ENCODE data around the gene IRS2.

IRS2 gene

DNA sequence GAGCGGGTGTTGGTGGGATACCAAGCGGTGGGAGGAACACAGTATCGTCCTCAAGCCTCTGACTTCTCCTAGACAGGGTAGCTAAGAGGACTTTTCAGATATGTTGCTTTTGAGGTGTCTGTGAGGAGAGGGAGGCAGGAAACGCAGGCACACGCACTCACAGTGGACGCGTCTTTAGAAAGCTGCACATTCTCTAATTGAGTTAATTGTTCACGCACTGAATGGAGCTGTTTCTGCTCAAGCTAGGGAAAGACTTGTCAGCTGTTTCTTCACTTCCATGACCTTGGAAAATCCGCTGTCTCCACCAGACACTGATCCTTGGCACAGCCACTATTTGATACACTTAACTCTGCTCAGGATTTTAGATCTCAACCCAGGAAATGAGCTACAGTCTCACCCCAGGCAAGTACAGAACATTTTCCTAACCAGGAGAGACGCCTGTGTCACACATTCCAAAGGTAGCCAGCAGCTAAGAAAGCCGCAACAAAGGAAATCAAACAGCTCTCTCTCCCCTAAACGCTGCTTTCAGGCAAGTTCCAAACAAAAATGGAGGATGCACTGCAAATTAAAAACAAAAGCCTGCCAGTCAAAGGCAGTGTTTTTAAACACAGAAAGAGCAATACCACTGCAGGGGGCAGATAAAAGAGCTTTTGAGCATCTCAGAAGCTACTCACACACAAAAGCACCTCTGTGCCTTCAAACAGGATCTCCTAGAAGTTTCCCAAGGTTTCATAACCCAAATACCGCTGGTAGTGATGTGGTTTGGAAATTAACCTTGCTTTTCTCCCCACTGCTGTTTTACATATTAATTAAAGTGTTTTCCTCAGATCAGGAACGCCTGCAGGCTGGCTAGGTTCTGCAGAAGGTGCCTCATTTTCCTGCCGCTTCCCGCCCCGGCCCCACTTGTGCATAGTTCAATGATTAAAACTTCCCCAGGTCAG is 57.3 kb downstream of the IRS2 start:
- DNase-seq, result no peak

GRCh38 chr13:109728061-109728460 is 58.3 kb downstream of the IRS2 start:
- DNase-seq, result no peak

GRCh38 chr13:109727251-109727650 is 59.1 kb downstream of the IRS2 start:
- no peak for DNase-seq

GRCh38 chr13:109725995-109726637 is 60.3 kb downstream of the IRS2 start:
- DNase-seq, result no peak

GRCh38 chr13:109725297-109725696 is 61.1 kb downstream of the IRS2 start:
- DNase-seq, result peak in 1 of 2 donors; percentile 36

- DNase-seq, result no peak
Observed at GRCh38 chr13:109724603-109725002, 61.8 kb downstream of the IRS2 start.

DNA sequence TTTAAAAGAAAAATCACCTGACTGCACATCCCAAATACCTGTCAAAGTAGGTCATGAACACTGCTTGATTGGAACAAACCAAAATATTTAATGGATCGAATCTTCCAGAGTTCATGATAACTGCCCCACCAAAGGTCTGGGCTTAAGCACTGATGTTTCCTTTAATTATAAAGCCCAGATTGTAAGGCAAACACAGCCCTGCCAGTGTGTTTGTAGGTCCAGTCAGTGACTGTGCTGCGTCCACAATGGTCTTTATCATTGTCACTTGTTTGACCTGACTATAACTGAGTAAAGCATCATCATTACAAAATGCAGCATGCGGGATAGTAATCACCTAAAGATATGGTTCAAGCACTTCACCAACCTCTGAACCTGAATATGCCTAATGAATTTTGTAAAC is 63.3 kb downstream of the IRS2 start:
- no peak for DNase-seq

DNA sequence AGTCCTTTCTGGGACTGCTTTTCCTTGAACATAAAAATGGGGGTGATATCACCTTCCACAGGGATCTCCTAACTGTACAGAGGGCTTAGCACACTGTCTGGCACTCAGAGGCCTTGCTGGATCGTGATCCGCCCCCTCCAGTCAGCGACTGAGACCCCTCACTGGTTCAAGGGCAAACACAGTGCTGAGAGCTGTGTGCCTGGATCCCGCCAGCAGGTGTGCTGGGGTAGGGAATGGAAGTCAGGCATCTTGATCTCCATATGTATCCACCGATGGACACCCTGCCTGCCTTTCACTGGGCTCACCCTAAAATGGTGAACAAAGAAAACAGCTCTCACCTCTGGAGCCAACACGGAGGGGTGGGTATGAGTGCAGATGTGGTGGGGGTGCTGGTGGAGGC is 64.3 kb downstream of the IRS2 start:
- DNase-seq, result no peak

- no peak for DNase-seq
Observed at GRCh38 chr13:109720758-109721184, 65.6 kb downstream of the IRS2 start.

DNA sequence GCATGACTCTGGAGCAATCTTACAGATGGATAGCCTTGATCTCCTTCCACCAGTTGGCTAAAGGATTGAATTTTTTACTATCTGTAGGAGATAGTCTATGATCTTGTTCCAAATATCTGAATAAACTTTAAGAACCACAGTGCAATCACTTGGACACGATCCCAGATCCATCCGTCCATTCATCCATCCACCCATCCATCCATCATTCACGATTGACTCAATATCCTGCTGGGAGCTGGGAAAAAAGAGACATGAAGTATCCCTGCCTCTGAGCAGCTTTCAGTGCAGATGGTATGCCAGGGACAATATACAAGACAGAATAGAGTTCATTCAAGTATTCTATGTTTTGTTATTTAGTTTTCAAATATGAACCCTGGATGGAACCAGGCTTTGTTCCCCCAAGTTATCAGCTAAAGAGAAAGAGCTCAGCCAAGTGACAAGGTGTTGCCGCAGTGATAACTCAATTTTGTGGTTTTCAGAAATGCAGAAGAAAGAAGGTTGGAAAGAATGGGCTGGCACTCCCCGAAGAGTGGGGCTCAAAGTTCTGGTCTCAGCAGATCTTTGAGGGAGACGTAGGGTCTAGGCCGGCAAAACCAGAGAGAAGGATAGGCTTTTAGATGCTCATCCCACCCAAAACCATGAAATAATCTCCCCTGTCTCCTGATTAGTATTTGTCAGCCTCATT is 66.3 kb downstream of the IRS2 start:
- DNase-seq, result no peak

DNA sequence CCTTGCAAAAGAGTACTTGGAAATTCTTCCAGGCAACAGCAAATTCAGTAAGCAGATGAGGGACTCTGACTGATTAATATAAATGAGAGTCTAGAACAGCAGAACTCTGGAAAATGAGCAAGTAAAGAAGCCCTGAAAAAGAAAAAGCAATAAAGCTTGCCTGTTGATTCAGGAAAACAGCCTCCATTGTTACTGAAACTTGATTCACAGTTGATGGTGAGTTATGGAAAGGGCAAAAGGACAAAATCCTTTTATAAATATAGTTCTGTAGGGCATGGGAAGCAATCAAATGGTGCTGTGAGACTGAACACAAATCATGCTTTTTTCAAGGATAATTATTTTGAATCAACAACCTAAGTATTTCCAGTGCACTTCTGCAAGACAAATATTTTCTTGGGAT is 67.7 kb downstream of the IRS2 start:
- no peak for DNase-seq

- DNase-seq, result no peak
Observed at GRCh38 chr13:109717686-109718085, 68.7 kb downstream of the IRS2 start.

DNA sequence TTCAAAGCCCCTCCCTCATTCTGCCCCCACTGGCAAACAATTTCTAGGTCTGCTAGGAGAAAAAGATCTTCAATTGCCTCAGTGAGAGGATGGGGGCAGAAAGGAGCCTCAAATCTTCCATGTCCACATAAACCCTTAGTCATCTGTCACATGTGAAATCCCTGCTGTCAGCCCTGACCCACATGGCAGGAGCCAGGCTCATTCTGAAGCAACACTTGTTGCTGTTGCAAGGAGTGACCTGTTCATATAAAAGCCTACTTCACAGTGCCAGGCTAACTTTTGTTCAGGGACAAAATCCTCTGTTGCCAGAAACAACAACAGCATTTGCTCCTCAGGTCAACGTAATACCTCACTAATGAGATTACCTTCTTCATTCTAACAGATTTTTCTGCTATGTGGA is 70.5 kb downstream of the IRS2 start:
- peak; percentile 80 to 91 for DNase-seq

- no peak for DNase-seq
Observed at GRCh38 chr13:109713681-109714080, 72.7 kb downstream of the IRS2 start.

GRCh38 chr13:109712124-109712722 is 74.2 kb downstream of the IRS2 start:
- peak; percentile 67 to 72 for DNase-seq

DNA sequence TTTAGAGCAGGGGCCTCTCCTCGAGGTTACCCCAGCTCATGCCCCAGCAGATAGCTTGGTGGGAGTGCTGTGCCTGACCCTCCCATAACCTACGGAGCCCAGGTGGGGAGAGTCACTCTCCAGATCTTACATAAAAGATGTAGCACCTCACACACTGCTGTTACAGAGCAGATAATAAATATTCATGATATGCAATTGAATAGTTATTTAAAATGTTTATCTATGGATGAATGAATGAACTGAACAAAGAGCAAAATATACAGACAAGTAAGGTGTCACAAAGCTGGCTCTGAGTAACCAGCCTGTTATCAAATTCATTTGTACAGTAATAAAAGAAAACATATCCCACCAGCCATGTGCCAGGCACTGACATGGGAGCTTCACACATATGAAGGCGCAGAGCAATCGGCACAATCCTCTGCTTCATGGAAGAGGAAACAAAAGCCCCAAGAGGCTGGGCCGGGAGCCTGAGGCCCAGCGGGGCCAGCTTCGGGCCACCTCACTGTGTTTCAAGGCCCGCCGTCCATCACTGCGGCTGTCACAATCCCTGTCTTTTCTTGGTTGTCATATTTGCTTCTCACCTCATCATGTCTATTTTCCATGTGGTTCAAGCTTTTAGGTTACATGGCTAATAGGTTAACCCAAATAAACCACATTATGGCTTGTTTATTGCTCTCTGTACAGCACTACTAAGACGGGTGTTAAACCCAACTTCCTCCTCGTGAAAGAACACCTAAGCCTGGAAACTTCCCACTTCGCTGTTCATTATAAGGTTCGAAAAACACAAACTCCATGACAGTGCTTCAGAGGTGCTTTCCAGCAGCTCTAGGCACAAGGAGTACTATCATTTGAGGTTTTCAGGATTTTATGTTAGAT is 78.4 kb downstream of the IRS2 start:
- no peak for DNase-seq

DNA sequence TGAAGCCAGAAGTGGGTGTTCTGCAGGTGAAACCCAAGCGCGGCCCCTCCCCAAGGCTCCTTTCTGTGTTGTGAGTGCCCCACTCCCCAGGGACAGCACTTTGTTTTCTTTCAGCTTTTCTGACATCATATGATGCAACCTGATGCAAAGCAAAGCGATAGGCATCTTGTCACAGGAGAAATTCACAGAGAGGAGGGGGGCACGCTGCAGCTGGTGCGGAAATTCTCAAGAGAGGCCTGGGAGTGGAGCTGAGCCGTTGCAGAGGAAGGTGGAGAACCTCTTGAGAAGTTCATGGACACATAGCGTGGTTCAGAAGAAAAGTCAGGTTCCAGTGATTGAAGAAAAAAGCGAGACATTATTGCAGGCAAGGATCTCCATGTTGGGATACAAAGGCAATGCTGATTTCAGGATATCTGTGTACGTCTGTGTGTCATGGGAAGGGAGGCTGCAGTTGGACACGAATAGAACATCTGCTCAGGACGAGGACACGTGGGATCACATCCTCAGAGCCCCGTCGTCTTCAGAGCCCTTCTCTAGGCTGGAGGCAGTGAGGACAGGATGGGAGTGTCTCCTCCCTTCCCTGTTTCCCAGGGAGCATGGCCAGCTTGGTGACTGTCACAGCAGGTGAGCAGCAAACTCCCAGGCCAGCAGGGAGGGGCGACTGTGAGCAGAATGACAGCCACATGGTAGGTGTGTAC is 79.2 kb downstream of the IRS2 start:
- DNase-seq, result no peak

GRCh38 chr13:109706015-109706715 is 80.2 kb downstream of the IRS2 start:
- DNase-seq, result no peak

- peak; percentile 84 to 87 for DNase-seq
Observed at GRCh38 chr13:109704771-109705635, 81.4 kb downstream of the IRS2 start.

GRCh38 chr13:109703250-109703649 is 83.1 kb downstream of the IRS2 start:
- DNase-seq, result no peak

All from inflammatory macrophage treated with lipopolysaccharide for 1 hour (primary cell).